HEK293 (cell line): ENCODE measurements around the gene TSPYL4.

Source experiments
- ATF2 ChIP-seq: fragments of 450-650 bp; formaldehyde crosslinking; IDR thresholded peaks from 2 replicates; pipeline ENCODE4 v1.5.1; 2016; ENCODE audit warnings: missing biosample characterization, missing genetic modification characterization, low read depth
- HOXA7 ChIP-seq: sonication (generic); formaldehyde crosslinking; IDR thresholded peaks from 2 replicates; pipeline ENCODE4 v1.8.1; 2022; ENCODE audit warnings: missing genetic modification reagents, borderline replicate concordance
- KLF1 ChIP-seq: fragments of 450-650 bp; formaldehyde crosslinking; IDR thresholded peaks from 2 replicates; pipeline ENCODE4 v1.5.1; 2016; ENCODE audit warnings: missing biosample characterization, missing genetic modification characterization
- KLF7 ChIP-seq: fragments of 450-650 bp; formaldehyde crosslinking; IDR thresholded peaks from 2 replicates; pipeline ENCODE4 v1.5.1; 2016; ENCODE audit warnings: missing biosample characterization, missing genetic modification characterization, borderline replicate concordance
- KLF8 ChIP-seq: fragments of 450-650 bp; formaldehyde crosslinking; IDR thresholded peaks from 2 replicates; pipeline ENCODE4 v1.5.1; 2016; ENCODE audit warnings: missing biosample characterization, missing genetic modification characterization
- PRDM1 ChIP-seq: fragments of 450-650 bp; formaldehyde crosslinking; IDR thresholded peaks from 2 replicates; pipeline ENCODE4; 2016; ENCODE audit warnings: missing biosample characterization, missing genetic modification characterization
- SCRT1 ChIP-seq: fragments of 450-650 bp; formaldehyde crosslinking; IDR thresholded peaks from 2 replicates; pipeline ENCODE4 v1.5.1; 2016; ENCODE audit warnings: missing biosample characterization, missing genetic modification characterization, borderline replicate concordance
- SP2 ChIP-seq: fragments of 450-650 bp; formaldehyde crosslinking; IDR thresholded peaks from 2 replicates; pipeline ENCODE4 v1.5.1; 2016; ENCODE audit warnings: missing biosample characterization, missing genetic modification characterization
- TRIM28 ChIP-seq: IDR thresholded peaks from 2 replicates; pipeline ENCODE4 v1.6.1; 2011; ENCODE audit warnings: low read length, control low read depth, borderline replicate concordance
- YY2 ChIP-seq: fragments of 450-650 bp; formaldehyde crosslinking; IDR thresholded peaks from 2 replicates; pipeline ENCODE4 v1.5.1; 2016; ENCODE audit warnings: missing biosample characterization, missing genetic modification characterization
- ZBTB20 ChIP-seq: fragments of 450-650 bp; formaldehyde crosslinking; IDR thresholded peaks from 2 replicates; pipeline ENCODE4 v1.5.1; 2016; ENCODE audit warnings: missing biosample characterization, missing genetic modification characterization
- ZBTB21 ChIP-seq: fragments of 450-650 bp; formaldehyde crosslinking; IDR thresholded peaks from 2 replicates; pipeline ENCODE4 v1.5.1; 2017; ENCODE audit warnings: missing biosample characterization, missing genetic modification characterization
- ZBTB48 ChIP-seq: fragments of 450-650 bp; formaldehyde crosslinking; IDR thresholded peaks from 2 replicates; pipeline ENCODE4 v1.5.1; 2016; ENCODE audit warnings: missing biosample characterization, missing genetic modification characterization
- ZIC2 ChIP-seq: fragments of 450-650 bp; formaldehyde crosslinking; IDR thresholded peaks from 2 replicates; pipeline ENCODE4 v1.5.1; 2016; ENCODE audit warnings: missing biosample characterization, missing genetic modification characterization
- ZNF10 ChIP-seq: fragments of 450-650 bp; formaldehyde crosslinking; IDR thresholded peaks from 2 replicates; pipeline ENCODE4 v1.5.1; 2017; ENCODE audit warnings: missing biosample characterization, missing genetic modification characterization
- ZNF121 ChIP-seq: fragments of 450-650 bp; formaldehyde crosslinking; IDR thresholded peaks from 2 replicates; pipeline ENCODE4 v1.5.1; 2016; ENCODE audit warnings: missing biosample characterization, missing genetic modification characterization
- ZNF133 ChIP-seq: fragments of 450-650 bp; formaldehyde crosslinking; IDR thresholded peaks from 2 replicates; pipeline ENCODE4 v1.5.1; 2016; ENCODE audit warnings: missing biosample characterization, missing genetic modification characterization
- ZNF138 ChIP-seq: fragments of 450-650 bp; formaldehyde crosslinking; IDR thresholded peaks from 2 replicates; pipeline ENCODE4 v1.5.1; 2016; ENCODE audit warnings: missing biosample characterization, missing genetic modification characterization, borderline replicate concordance
- ZNF19 ChIP-seq: fragments of 450-650 bp; formaldehyde crosslinking; IDR thresholded peaks from 2 replicates; pipeline ENCODE4; 2016; ENCODE audit warnings: missing biosample characterization, missing genetic modification characterization, low read depth
- ZNF202 ChIP-seq: fragments of 450-650 bp; formaldehyde crosslinking; IDR thresholded peaks from 2 replicates; pipeline ENCODE4 v1.5.1; 2016; ENCODE audit warnings: missing biosample characterization, missing genetic modification characterization, borderline replicate concordance
- ZNF23 ChIP-seq: fragments of 450-650 bp; formaldehyde crosslinking; IDR thresholded peaks from 2 replicates; pipeline ENCODE4 v1.5.1; 2016; ENCODE audit warnings: missing biosample characterization, missing genetic modification characterization, borderline replicate concordance
- ZNF24 ChIP-seq: fragments of 450-650 bp; formaldehyde crosslinking; IDR thresholded peaks from 2 replicates; pipeline ENCODE4 v1.5.1; 2016; ENCODE audit warnings: missing biosample characterization, missing genetic modification characterization
- ZNF398 ChIP-seq: fragments of 450-650 bp; formaldehyde crosslinking; IDR thresholded peaks from 2 replicates; pipeline ENCODE4 v1.5.1; 2017; ENCODE audit warnings: missing biosample characterization, missing genetic modification characterization
- ZNF510 ChIP-seq: fragments of 450-650 bp; formaldehyde crosslinking; IDR thresholded peaks from 2 replicates; pipeline ENCODE4 v1.5.1; 2018; ENCODE audit warnings: mild to moderate bottlenecking, missing genetic modification characterization, missing biosample characterization; ENCODE audit not compliant: insufficient replicate concordance
- ZNF514 ChIP-seq: fragments of 450-650 bp; formaldehyde crosslinking; IDR thresholded peaks from 2 replicates; pipeline ENCODE4 v1.5.1; 2016; ENCODE audit warnings: missing biosample characterization, missing genetic modification characterization
- ZNF555 ChIP-seq: fragments of 450-650 bp; formaldehyde crosslinking; conservative IDR thresholded peaks from 2 replicates; pipeline ENCODE4 v1.5.1; 2017; ENCODE audit warnings: missing biosample characterization, mild to moderate bottlenecking, missing genetic modification characterization, inconsistent platforms
- ZNF571 ChIP-seq: fragments of 450-650 bp; formaldehyde crosslinking; IDR thresholded peaks from 2 replicates; pipeline ENCODE4 v1.5.0; 2017; ENCODE audit warnings: missing biosample characterization, missing genetic modification characterization
- ZNF626 ChIP-seq: fragments of 450-650 bp; sonication (Bioruptor Pico); formaldehyde crosslinking; IDR thresholded peaks from 2 replicates; pipeline ENCODE4 v1.5.1; 2018; ENCODE audit warnings: missing biosample characterization, missing genetic modification characterization, inconsistent platforms
- ZNF629 ChIP-seq: fragments of 450-650 bp; formaldehyde crosslinking; IDR thresholded peaks from 2 replicates; pipeline ENCODE4 v1.5.1; 2017; ENCODE audit warnings: missing biosample characterization, missing genetic modification characterization
- ZNF701 ChIP-seq: fragments of 450-650 bp; formaldehyde crosslinking; IDR thresholded peaks from 2 replicates; pipeline ENCODE4 v1.5.1; 2016; ENCODE audit warnings: missing biosample characterization, missing genetic modification characterization
- ZNF837 ChIP-seq: fragments of 450-650 bp; formaldehyde crosslinking; IDR thresholded peaks from 2 replicates; pipeline ENCODE4 v1.5.1; 2016; ENCODE audit warnings: missing biosample characterization, missing genetic modification characterization
- ZXDB ChIP-seq: fragments of 450-650 bp; formaldehyde crosslinking; IDR thresholded peaks from 2 replicates; pipeline ENCODE4 v1.5.1; 2016; ENCODE audit warnings: missing biosample characterization, missing genetic modification characterization
- TF ChIP-seq, protein P1 (sequence below): fragments of 450-650 bp; formaldehyde crosslinking; IDR thresholded peaks from 2 replicates; pipeline ENCODE4 v1.5.1; 2017; ENCODE audit warnings: missing biosample characterization, missing genetic modification characterization
- TF ChIP-seq, protein P2 (sequence below): fragments of 450-650 bp; formaldehyde crosslinking; conservative IDR thresholded peaks from 2 replicates; pipeline ENCODE4 v1.5.1; 2016; ENCODE audit warnings: low read depth, missing biosample characterization, missing genetic modification characterization

TSPYL4 gene

GRCh38 chr6:116253505-116254296 lies at the start of gene TSPYL4 (continued):
- peak; percentile 88 for TF ChIP-seq ATF2 (tag by site-specific recombination)
- TF ChIP-seq KLF7 (tag by site-specific recombination), result no peak
- TF ChIP-seq ZNF138 (tag by site-specific recombination), result no peak
- TF ChIP-seq ZNF202, result no peak
- TF ChIP-seq ZNF133 (tag by site-specific recombination), result no peak
- peak; percentile 18; the same call in 1 of the 2 replicates for TF ChIP-seq YY2 (tag by site-specific recombination)
- no peak for TF ChIP-seq ZNF510 (tag by site-specific recombination)
- no peak for TF ChIP-seq ZNF19
- no peak for TF ChIP-seq ZNF514
- TF ChIP-seq ZNF626 (tag by site-specific recombination), result no peak
- no peak for TF ChIP-seq ZBTB20
- no peak for TF ChIP-seq ZNF23 (tag by site-specific recombination)
- TF ChIP-seq HOXA7 (CRISPR knock-in tag), result no peak
- TF ChIP-seq SP2 (tag by site-specific recombination), result 0 out of 2 replicates have a peak, but pooled peaks have one; percentile 20
- TF ChIP-seq ZNF629 (tag by site-specific recombination), result peak; percentile 93
- TF ChIP-seq ZXDB (tag by site-specific recombination), result peak; percentile 77
- TF ChIP-seq KLF8 (tag by site-specific recombination), result peak; percentile 53
- TF ChIP-seq, protein P1, sequence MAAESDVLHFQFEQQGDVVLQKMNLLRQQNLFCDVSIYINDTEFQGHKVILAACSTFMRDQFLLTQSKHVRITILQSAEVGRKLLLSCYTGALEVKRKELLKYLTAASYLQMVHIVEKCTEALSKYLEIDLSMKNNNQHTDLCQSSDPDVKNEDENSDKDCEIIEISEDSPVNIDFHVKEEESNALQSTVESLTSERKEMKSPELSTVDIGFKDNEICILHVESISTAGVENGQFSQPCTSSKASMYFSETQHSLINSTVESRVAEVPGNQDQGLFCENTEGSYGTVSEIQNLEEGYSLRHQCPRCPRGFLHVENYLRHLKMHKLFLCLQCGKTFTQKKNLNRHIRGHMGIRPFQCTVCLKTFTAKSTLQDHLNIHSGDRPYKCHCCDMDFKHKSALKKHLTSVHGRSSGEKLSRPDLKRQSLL (tag by site-specific recombination), result no peak
- no peak for TF ChIP-seq ZNF555
- TF ChIP-seq ZBTB48 (tag by site-specific recombination), result no peak; the same call in 1 of the 2 replicates
- peak; percentile 85 for TF ChIP-seq ZBTB21
- TF ChIP-seq ZNF24 (tag by site-specific recombination), result peak; percentile 55; the same call in 1 of the 2 replicates
- TF ChIP-seq TRIM28, result peak; percentile 79; the same call in 1 of the 2 replicates
- no peak for TF ChIP-seq ZNF121 (tag by site-specific recombination)
- TF ChIP-seq ZIC2 (tag by site-specific recombination), result 0 out of 2 replicates have a peak, but pooled peaks have one; percentile 33
- TF ChIP-seq, protein P2, sequence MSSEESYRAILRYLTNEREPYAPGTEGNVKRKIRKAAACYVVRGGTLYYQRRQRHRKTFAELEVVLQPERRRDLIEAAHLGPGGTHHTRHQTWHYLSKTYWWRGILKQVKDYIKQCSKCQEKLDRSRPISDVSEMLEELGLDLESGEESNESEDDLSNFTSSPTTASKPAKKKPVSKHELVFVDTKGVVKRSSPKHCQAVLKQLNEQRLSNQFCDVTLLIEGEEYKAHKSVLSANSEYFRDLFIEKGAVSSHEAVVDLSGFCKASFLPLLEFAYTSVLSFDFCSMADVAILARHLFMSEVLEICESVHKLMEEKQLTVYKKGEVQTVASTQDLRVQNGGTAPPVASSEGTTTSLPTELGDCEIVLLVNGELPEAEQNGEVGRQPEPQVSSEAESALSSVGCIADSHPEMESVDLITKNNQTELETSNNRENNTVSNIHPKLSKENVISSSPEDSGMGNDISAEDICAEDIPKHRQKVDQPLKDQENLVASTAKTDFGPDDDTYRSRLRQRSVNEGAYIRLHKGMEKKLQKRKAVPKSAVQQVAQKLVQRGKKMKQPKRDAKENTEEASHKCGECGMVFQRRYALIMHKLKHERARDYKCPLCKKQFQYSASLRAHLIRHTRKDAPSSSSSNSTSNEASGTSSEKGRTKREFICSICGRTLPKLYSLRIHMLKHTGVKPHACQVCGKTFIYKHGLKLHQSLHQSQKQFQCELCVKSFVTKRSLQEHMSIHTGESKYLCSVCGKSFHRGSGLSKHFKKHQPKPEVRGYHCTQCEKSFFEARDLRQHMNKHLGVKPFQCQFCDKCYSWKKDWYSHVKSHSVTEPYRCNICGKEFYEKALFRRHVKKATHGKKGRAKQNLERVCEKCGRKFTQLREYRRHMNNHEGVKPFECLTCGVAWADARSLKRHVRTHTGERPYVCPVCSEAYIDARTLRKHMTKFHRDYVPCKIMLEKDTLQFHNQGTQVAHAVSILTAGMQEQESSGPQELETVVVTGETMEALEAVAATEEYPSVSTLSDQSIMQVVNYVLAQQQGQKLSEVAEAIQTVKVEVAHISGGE, result 0 out of 2 replicates have a peak, but pooled peaks have one; percentile 21
- TF ChIP-seq SCRT1 (tag by site-specific recombination), result peak; percentile 95
- TF ChIP-seq ZNF398 (tag by site-specific recombination), result peak; percentile 45
- TF ChIP-seq ZNF10 (tag by site-specific recombination), result 0 out of 2 replicates have a peak, but pooled peaks have one; percentile 17
- TF ChIP-seq ZNF701 (tag by site-specific recombination), result no peak
- no peak for TF ChIP-seq ZNF837 (tag by site-specific recombination)
- no peak for TF ChIP-seq KLF1 (tag by site-specific recombination)
- TF ChIP-seq ZNF571 (tag by site-specific recombination), result no peak
- peak; percentile 43; the same call in 1 of the 2 replicates for TF ChIP-seq PRDM1 (tag by site-specific recombination)
